Activated naive CD8-positive, alpha-beta T cell treated with anti-CD3 and anti-CD28 coated beads, Interleukin-2, amount 10 ng/mL, durations not matched to agents 7 days and 5 days (primary cell): ENCODE results near the gene PHLDB1. TPM values are rescaled to one million over a fixed set of nuclear protein-coding genes. Genes with fewer than 3 reads are reported as not detected.

Source experiments
- ATAC-seq: fragments of 150-1000 bp; cut with Tn5 transposase; one replicate; pipeline ENCODE4 v1.10.0; 2021; ENCODE audit warnings: low read depth, moderate library complexity
- POLR2A ChIA-PET: fragments of 350-600 bp; sonication (Branson Sonifier 250); formaldehyde crosslinking; loops from one replicate; lab custom pipeline; 2021; ENCODE audit warnings: antibody characterized with exemption; lab: Charles Lee
- DNase-seq: peaks from one replicate; pipeline ENCODE4 v3.0.0; 2021
- H3K27ac Mint-ChIP-seq: one replicate; pipeline ENCODE4 v1.8.0; 2022; ENCODE audit warnings: mild to moderate bottlenecking, mixed read lengths
- H3K27me3 Mint-ChIP-seq: one replicate; pipeline ENCODE4 v1.8.0; 2022; ENCODE audit warnings: mild to moderate bottlenecking, moderate library complexity, mixed read lengths
- H3K36me3 Mint-ChIP-seq: one replicate; pipeline ENCODE4 v1.8.0; 2021; ENCODE audit warnings: mild to moderate bottlenecking, mixed read lengths
- H3K4me1 Mint-ChIP-seq: one replicate; pipeline ENCODE4 v1.8.0; 2021; ENCODE audit warnings: mixed read lengths
- H3K4me3 Mint-ChIP-seq: one replicate; pipeline ENCODE4 v1.8.0; 2022; ENCODE audit warnings: mild to moderate bottlenecking, moderate library complexity, mixed read lengths
- H3K9me3 Mint-ChIP-seq: one replicate; pipeline ENCODE4 v1.8.0; 2021; ENCODE audit warnings: mixed read lengths
- total RNA-seq, 2 experiments: library from RNA; stranded (reverse); gene quantifications; one replicate each; pipeline ENCODE4 v1.2.3, GENCODE V29; 2021

Gene PHLDB1
- total RNA-seq, 2 experiments from 2014 or later, result 2.7 to 3.3 TPM

DNA sequence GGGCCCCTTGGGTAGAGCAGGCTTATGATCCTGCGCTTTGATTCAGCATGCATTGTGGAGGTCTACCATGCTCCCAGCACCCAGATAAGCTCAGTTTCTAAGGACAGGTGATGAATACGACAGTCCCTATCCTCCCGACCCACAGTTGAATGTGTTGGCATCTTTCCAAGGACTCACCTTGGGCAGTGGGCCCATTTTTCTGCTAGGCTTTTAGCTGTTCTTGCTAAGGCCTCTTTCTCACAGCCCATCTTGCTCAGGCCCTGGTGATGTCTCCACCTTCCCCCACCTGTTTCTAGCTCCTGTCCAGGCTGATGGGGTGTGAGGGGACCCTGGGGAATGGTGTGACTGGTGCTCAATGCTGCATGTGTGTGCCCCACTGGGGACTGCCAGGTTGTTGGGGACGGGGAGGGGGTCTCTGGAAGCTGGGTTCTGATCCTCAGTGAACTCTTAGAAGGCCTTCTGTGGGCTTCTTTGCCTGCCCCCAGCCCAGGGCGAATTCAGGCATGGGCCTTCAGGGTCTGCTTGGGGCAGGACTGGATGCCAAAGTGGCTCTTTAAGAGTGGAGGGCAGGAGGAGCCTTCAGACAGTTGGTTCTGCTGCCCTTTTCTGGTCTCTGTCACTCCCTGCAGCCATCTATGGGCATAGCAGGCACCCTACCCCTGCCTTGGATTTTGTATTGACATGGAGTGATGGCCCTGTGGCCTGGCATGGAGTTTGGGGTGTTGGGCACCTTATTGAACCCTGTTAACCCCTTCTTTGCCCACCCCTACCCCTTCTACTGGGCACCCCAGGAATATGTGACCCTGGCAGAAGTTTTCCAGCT is 33.1 kb downstream of the PHLDB1 start:
- ATAC-seq, result no peak
- no peak for DNase-seq
- Mint-ChIP-seq H3K4me3 (no peak overlapping the region), H3K36me3 (no peaks in the 10 kb centered on the region), H3K4me1 (no peaks in the 10 kb centered on the region), H3K9me3 (no peaks in the 10 kb centered on the region), H3K27ac (no peak overlapping the region), H3K27me3 (peaks cover 3% of the 10 kb centered on the region)
- POLR2A ChIA-PET, result no interaction called here

DNA sequence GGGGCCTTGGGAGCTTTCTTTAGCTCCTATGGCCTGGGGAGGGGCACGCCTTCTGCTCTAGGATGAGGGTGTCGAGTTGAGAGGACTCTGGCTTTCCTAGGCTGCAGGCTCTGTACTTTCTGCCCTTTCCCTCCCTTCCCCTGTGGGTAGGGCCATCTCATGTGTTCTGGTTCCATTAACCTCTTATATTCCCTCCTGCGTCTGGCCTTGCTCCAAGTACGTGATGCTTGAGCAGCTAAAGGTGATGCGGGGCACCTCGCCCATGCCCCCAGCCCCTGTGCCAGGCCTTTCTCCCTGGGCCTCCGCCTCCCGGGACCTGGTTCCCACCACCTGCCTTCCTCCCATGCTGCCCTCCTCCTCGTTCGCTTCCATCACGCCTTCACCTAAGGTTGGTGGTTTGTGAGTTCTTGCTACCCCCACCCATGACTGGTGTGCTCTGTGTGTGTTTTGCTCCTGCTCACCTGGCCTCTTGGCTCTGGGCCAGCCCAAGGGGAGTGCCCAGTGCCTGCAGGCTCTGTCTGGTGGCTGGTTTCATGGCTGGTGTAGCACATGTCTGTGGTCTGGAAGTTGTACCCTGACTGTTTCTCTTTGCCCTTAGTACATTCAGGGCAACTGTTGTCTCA is 34.1 kb downstream of the PHLDB1 start:
- no peaks in the 10 kb centered on the region for H3K27me3 Mint-ChIP-seq
- no peak overlapping the region for H3K27ac Mint-ChIP-seq
- POLR2A ChIA-PET, result no interaction called here
- H3K4me1 Mint-ChIP-seq, result no peaks in the 10 kb centered on the region
- H3K9me3 Mint-ChIP-seq, result no peaks in the 10 kb centered on the region
- DNase-seq (no peak), ATAC-seq (no peak)
- H3K36me3 Mint-ChIP-seq, result no peaks in the 10 kb centered on the region
- no peak overlapping the region for H3K4me3 Mint-ChIP-seq

DNA sequence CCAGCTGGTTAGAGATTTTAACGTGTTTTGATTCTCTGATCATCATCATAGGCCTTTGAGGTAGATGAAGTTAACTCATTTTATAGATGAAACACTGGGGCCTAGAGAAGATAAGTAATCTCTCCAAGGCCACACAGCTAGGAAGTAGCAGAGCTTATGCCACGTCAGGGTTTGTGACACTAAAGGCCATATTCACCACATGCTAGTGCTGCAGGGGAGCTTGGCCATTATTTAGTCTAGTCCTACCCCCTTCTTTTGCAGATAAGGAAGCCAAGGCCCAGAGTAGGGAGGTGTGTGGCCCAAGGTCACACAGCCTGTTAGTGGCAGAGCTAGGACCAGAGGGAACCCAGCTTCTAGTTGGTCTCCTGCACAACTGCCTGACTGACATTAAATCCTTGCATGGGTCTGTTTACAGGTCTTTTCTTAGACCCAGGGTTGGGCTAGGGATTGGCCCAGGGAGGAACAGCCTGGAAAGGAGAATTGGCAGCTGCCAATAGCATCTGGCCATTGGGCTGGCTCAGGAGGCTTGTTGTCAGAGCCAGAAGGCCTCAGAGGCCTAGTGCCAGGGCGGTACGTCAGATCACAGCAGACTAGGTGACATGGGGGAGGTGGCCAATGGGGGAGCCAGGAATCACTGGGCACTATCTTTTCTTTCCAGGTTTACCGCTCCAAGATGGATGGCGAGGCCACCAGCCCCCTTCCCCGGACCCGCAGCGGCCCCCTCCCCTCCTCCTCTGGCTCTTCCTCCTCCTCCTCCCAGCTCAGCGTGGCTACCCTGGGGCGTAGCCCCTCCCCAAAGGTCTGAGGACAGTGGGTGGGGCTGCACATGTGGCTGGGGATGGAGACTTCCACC is 36.0 kb downstream of the PHLDB1 start:
- Mint-ChIP-seq H3K4me1 (no peaks in the 10 kb centered on the region), H3K4me3 (no peak overlapping the region), H3K27me3 (peaks cover under 1% of the 10 kb centered on the region), H3K9me3 (no peaks in the 10 kb centered on the region), H3K27ac (no peak overlapping the region), H3K36me3 (no peaks in the 10 kb centered on the region)
- ATAC-seq (no peak), DNase-seq (no peak)
- POLR2A ChIA-PET, result no interaction called here

DNA sequence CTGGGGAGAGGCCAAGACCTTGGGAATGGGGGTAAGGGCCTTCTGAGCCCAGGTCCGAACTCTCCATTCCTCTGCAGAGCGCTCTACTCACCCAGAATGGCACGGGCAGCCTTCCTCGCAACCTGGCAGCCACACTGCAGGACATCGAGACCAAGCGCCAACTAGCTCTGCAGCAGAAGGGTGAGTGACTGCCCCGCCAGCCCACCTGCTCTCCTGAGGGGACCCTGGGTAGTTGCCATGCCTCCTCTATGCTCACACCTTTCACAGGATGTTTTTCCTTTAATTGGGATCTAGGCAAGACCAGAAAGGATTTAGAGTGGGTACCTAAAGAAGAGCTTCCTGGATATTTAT is 36.6 kb downstream of the PHLDB1 start:
- Mint-ChIP-seq H3K27me3 (peaks cover 1% of the 10 kb centered on the region), H3K36me3 (no peaks in the 10 kb centered on the region), H3K4me1 (no peaks in the 10 kb centered on the region), H3K27ac (no peak overlapping the region), H3K9me3 (no peaks in the 10 kb centered on the region), H3K4me3 (no peak overlapping the region)
- POLR2A ChIA-PET, result no interaction called here
- DNase-seq, result no peak
- no peak for ATAC-seq

GRCh38 chr11:118644496-118644895 is 37.1 kb downstream of the PHLDB1 start:
- Mint-ChIP-seq H3K9me3 (no peaks in the 10 kb centered on the region), H3K27ac (no peak overlapping the region), H3K36me3 (no peaks in the 10 kb centered on the region), H3K4me1 (no peaks in the 10 kb centered on the region), H3K4me3 (no peak overlapping the region), H3K27me3 (peaks cover 1% of the 10 kb centered on the region)
- ATAC-seq (no peak), DNase-seq (no peak)
- POLR2A ChIA-PET, result no interaction called here

DNA sequence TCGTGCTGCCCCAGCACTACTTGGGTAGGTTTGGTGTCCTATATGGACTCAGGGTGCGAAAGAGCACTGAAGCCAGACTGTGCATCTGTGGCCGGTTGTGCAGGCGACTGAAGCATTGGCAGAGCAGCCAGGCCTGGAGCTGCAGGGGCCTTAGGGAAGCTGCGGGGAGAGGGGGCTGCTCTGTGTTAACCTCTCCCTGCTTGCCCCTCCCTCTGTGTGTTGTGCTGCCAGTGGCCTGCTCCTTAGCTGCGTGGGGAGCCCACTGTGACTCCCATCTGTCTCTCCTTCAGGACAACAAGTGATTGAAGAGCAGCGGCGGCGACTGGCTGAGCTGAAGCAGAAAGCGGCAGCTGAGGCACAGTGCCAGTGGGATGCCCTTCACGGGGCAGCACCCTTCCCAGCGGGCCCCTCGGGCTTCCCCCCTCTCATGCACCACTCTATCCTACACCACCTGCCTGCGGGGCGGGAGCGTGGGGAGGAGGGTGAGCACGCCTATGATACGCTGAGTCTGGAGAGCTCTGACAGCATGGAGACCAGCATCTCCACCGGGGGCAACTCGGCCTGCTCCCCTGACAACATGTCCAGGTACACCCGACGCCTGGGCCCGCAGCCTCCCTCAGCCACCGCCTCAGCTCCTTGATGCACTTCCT is 37.8 kb downstream of the PHLDB1 start:
- no peaks in the 10 kb centered on the region for H3K36me3 Mint-ChIP-seq
- H3K27ac Mint-ChIP-seq, result no peak overlapping the region
- ATAC-seq (no peak), DNase-seq (no peak)
- H3K4me1 Mint-ChIP-seq, result no peaks in the 10 kb centered on the region
- peaks cover 1% of the 10 kb centered on the region for H3K27me3 Mint-ChIP-seq
- H3K4me3 Mint-ChIP-seq, result no peak overlapping the region
- POLR2A ChIA-PET, result no interaction called here
- H3K9me3 Mint-ChIP-seq, result no peaks in the 10 kb centered on the region

- POLR2A ChIA-PET, result interaction anchor here (0.7 kb wide), 1 partner anchor 11 kb away, joined by 4 read pairs; no protein-coding TSS in a partner anchor
- no peaks in the 10 kb centered on the region for H3K36me3 Mint-ChIP-seq
- H3K9me3 Mint-ChIP-seq, result no peaks in the 10 kb centered on the region
- H3K4me3 Mint-ChIP-seq, result no peak overlapping the region
- no peak for DNase-seq
- H3K27me3 Mint-ChIP-seq, result peaks cover 1% of the 10 kb centered on the region
- H3K27ac Mint-ChIP-seq, result no peak overlapping the region
- no peak for ATAC-seq
- no peaks in the 10 kb centered on the region for H3K4me1 Mint-ChIP-seq
Observed at GRCh38 chr11:118646393-118646792, 39.0 kb downstream of the PHLDB1 start.

- H3K9me3 Mint-ChIP-seq, result no peaks in the 10 kb centered on the region
- ATAC-seq (no peak), DNase-seq (no peak)
- no peaks in the 10 kb centered on the region for H3K36me3 Mint-ChIP-seq
- no peak overlapping the region for H3K4me3 Mint-ChIP-seq
- H3K27ac Mint-ChIP-seq, result no peak overlapping the region
- POLR2A ChIA-PET, result no interaction called here
- H3K27me3 Mint-ChIP-seq, result peaks cover 1% of the 10 kb centered on the region
- H3K4me1 Mint-ChIP-seq, result peaks cover 6% of the 10 kb centered on the region
Observed at GRCh38 chr11:118648291-118648690, 40.9 kb downstream of the PHLDB1 start.

DNA sequence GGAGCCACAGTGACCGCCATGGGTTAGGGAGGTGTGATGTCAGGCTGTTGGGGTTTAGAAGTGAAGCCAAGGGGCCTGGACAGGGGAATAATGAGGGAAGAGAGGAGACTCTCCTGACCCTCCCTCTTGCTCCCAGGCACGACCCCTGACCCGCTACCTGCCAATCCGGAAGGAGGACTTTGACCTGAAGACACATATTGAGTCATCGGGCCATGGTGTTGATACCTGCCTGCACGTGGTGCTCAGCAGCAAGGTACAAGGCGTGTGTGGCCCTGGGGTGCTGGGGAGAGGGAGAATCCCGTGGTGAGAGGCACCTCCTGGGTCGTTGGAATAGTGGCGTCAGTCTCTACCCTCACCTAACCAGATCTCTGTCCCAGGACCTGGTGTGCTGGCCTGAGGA is 42.5 kb downstream of the PHLDB1 start:
- POLR2A ChIA-PET, result no interaction called here
- DNase-seq, result no peak
- Mint-ChIP-seq H3K9me3 (no peaks in the 10 kb centered on the region), H3K4me3 (no peak overlapping the region), H3K27me3 (peaks cover 1% of the 10 kb centered on the region), H3K36me3 (no peaks in the 10 kb centered on the region), H3K27ac (no peak overlapping the region), H3K4me1 (peaks cover 6% of the 10 kb centered on the region)
- ATAC-seq, result no peak

GRCh38 chr11:118650366-118650765 is 43.0 kb downstream of the PHLDB1 start:
- ATAC-seq (no peak), DNase-seq (no peak)
- Mint-ChIP-seq H3K36me3 (no peaks in the 10 kb centered on the region), H3K4me3 (no peak overlapping the region), H3K27ac (no peak overlapping the region), H3K4me1 (peaks cover 6% of the 10 kb centered on the region), H3K9me3 (no peaks in the 10 kb centered on the region), H3K27me3 (peaks cover 1% of the 10 kb centered on the region)
- POLR2A ChIA-PET, result no interaction called here

GRCh38 chr11:118651820-118652219 is 44.4 kb downstream of the PHLDB1 start:
- peaks cover 1% of the 10 kb centered on the region for H3K27me3 Mint-ChIP-seq
- no peak overlapping the region for H3K27ac Mint-ChIP-seq
- DNase-seq, result no peak
- POLR2A ChIA-PET, result no interaction called here
- no peak overlapping the region for H3K4me3 Mint-ChIP-seq
- no peak for ATAC-seq
- peaks cover 6% of the 10 kb centered on the region for H3K4me1 Mint-ChIP-seq
- no peaks in the 10 kb centered on the region for H3K9me3 Mint-ChIP-seq
- H3K36me3 Mint-ChIP-seq, result no peaks in the 10 kb centered on the region

DNA sequence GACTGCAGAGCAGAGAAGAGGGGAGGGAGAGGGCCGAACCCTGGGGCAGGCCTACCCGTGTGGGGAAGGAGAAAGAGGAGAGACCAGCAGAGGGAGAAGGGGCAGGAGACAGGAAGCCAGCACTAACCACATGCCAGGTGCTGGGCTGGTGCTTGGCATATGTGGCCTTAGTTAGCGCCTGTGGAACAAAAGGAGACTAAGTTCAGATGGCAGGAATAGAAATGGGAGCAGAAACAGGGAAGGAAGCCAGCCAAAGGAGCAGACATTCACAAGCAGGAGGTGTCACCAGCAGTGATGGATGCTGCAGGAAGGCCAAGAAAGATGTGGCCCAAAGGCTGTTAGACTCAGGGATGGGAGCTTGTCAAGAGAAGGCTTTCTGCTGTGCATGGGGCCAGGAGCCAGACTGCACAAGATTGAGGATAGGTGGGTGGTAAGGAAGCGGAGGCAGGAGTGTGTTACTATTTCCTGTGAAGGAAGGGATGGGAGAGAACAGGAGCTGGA is 45.3 kb downstream of the PHLDB1 start:
- Mint-ChIP-seq H3K9me3 (no peaks in the 10 kb centered on the region), H3K27me3 (peaks cover 1% of the 10 kb centered on the region), H3K36me3 (no peaks in the 10 kb centered on the region), H3K4me3 (no peak overlapping the region), H3K4me1 (peaks cover 6% of the 10 kb centered on the region), H3K27ac (peak overlapping the region; percentile 1)
- no peak for DNase-seq
- ATAC-seq, result peak; percentile 57
- POLR2A ChIA-PET, result no interaction called here
